Loucy (cell line): ENCODE results near the gene VRK2.

ENCODE experiments used
- CTCF ChIP-seq: fragments of 200-600 bp; sonication (generic); conservative IDR thresholded peaks from 2 replicates; pipeline ENCODE4 v1.5.1; 2014; ENCODE audit warnings: mild to moderate bottlenecking, antibody characterized with exemption, low read length
- EZH2phosphoT487 ChIP-seq: fragments of 200-600 bp; IDR thresholded peaks from 2 replicates; pipeline ENCODE4 v1.6.1; 2018; ENCODE audit warnings: antibody characterized with exemption, mild to moderate bottlenecking, moderate library complexity, borderline replicate concordance

DNA sequence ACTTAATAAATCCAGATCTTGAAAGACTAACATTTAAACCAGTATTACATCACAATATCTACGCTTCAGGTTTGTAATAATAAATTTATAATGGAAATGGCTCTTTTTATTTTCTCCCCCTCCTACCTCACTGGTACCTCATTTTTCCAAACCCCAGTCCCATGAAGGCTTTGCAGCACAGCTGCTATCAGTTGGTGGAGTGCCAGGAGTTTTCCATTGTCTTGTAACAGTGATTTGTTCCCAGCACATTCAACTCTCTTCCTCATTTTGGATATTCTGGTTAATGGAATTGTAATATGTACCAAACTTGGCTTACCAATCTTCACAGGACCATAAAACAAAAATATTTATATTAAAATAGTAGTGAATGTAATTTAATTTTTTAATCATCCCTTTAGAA lies 91.2 kb downstream of the VRK2 start:
- no peak for TF ChIP-seq CTCF
- TF ChIP-seq EZH2phosphoT487, result no peak
